HG03342 (cell line): ENCODE data around the gene PAPPA.

ENCODE experiments used
- ATAC-seq: cut with Tn5 transposase; IDR thresholded peaks from one replicate; pipeline ENCODE4 v1.9.1; 2021; ENCODE audit warnings: mild to moderate bottlenecking, moderate library complexity; ENCODE audit not compliant: unreplicated experiment

PAPPA gene

DNA sequence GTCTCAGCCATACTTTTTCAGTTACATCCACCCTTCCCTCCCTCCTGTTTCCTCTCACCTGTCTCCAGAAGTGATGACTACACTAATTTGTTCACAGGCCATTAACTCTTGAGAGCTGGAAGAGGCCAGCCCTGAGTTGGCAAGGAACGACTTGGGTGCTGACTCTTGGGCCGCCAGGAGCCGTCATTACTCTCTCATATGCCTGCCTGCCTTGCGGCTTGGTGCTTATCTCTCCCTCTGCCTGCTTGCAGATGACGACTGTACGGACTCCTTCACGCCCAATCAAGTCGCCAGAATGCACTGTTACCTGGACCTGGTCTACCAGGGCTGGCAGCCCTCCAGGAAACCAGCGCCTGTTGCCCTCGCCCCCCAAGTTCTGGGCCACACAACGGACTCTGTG lies 66.1 kb downstream of the PAPPA start:
- no peak for ATAC-seq

DNA sequence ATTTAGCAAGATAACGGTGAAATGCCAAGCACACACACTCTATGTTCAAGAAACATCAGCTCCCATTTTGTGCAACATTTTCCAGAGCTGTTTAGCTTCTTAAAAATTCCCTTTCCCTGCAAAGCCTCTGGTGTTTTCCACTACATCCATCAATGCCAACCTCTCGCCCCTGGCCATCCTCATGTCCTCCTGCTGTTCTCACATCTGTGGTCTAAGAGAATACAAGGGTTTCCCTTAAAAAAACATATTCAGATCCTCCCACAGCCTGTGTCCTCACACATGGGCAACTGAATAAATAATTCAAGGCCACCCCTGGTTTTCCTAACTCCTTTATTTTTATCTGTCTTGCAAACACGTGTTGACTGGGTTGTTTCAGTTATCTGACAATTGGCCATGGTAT lies 70.3 kb downstream of the PAPPA start:
- ATAC-seq, result no peak

- no peak for ATAC-seq
Measured at GRCh38 chr9:116230051-116230632, 76.6 kb downstream of the PAPPA start.

GRCh38 chr9:116232424-116233159 lies 79.0 kb downstream of the PAPPA start:
- ATAC-seq, result no peak

- ATAC-seq, result no peak
Measured at GRCh38 chr9:116233160-116233530, 79.6 kb downstream of the PAPPA start.

- no peak for ATAC-seq
Measured at GRCh38 chr9:116234081-116234480, 80.5 kb downstream of the PAPPA start.

- ATAC-seq, result no peak
Measured at GRCh38 chr9:116236979-116237378, 83.4 kb downstream of the PAPPA start.

DNA sequence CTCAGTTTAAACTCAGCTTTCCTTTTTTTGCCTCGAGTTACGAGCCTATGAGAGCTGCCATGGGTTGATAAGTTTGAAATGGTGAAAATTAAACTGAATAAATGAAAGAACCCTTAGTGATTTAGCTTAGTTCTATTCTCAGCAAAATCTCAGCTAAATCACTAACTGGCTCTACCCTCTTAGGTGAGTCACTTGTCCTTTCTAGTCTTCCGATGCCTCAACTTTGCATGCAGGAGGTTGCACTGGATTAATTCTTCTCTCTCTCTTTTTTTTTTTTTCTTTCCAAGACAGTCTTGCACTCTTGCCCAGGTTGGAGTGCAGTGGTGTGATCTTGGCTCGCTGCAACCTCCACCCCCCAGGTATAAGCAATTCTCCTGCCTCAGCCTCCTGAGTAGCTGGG lies 83.9 kb downstream of the PAPPA start:
- no peak for ATAC-seq

GRCh38 chr9:116238225-116238624 lies 84.6 kb downstream of the PAPPA start:
- no peak for ATAC-seq

DNA sequence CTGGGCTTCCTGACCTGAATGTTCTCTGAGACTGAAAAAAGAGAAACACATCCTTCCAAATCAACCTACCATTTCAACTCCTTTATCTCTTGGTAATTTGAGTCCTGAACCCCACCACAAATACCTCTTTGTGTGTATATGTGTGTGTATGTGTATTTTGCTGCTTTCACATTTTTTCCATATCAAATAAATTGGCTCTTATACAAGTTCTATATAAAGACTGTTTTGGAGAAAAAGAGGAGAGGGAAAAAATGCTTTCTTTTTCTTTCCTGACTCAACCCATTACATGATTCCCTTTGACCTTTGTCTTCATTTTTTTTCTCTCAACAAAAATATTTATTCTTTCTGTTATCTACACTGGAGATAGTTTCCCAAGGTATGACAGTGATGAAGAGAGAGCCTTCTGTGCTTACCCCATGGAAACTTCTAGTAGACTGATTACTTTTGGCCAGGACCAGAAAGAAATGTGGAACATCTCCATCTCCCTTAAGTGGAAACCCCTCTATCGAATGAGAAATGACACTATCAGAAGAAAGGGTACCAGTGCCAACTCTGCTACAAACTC lies 85.3 kb downstream of the PAPPA start:
- no peak for ATAC-seq

- no peak for ATAC-seq
Measured at GRCh38 chr9:116243708-116244107, 90.1 kb downstream of the PAPPA start.

GRCh38 chr9:116247284-116247683 lies 93.7 kb downstream of the PAPPA start:
- ATAC-seq, result no peak

GRCh38 chr9:116247791-116248374 lies 94.3 kb downstream of the PAPPA start:
- no peak for ATAC-seq

DNA sequence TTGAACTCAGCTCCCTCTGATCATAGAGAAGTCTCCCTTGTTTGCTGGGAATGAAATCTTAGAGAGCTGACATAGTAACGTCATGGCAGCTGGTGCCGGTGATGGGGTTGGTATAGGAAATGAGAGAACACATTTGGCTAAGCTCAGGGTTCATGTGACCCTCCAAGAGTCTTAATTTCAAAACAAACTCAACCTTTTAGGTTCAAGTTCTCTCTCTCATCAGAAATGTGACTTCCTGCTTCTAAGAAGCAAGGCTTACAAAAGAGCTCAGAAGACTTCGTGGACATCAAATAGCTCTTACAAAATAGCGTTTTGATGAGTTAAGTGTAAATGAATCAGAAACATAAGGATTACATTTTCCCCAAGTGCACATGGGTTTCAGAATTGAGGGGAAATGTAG lies 97.3 kb downstream of the PAPPA start:
- no peak for ATAC-seq

- ATAC-seq, result no peak
Measured at GRCh38 chr9:116251366-116251765, 97.8 kb downstream of the PAPPA start.

GRCh38 chr9:116260531-116260930 lies 106.9 kb downstream of the PAPPA start:
- no peak for ATAC-seq

DNA sequence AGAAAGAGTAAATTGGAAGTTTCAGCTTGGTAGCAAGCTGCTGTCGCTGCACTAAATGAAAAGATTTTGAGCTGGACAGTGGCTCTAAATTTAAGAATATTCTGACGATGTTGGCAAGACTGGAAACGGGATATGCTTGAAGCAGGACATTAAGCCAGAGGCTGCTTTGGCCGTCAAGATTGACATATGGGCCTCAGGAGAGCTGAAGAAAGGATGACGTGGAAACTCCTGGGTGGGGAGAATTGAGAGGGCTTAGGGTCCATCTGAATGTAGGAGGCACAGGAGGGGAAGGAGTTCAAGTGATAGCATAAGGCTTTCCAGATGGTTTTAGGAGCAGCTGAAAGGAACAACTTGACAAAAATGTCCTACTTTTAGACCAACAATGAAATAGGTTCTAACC lies 108.9 kb downstream of the PAPPA start:
- no peak for ATAC-seq

DNA sequence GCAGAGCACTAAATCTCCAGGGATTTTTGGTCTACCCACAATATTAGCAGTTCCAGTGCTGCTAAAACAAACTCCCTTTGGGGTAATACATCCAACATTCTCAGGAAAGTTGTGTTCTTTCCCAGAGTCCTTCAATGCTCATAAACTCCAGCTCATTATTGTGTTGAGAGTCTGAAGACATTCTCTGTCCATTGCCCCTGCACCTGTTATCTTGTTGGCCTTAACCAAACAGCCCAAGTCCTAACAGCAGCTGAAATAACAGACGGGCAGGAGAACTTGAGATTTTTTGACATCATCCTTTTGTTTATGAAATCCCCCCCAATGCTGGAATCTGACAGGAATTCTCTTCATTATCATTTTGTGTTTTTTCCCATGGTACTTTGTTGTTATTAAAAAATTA lies 110.8 kb downstream of the PAPPA start:
- ATAC-seq, result no peak

GRCh38 chr9:116267021-116267420 lies 113.4 kb downstream of the PAPPA start:
- no peak for ATAC-seq

- no peak for ATAC-seq
Measured at GRCh38 chr9:116269250-116269649, 115.7 kb downstream of the PAPPA start.

DNA sequence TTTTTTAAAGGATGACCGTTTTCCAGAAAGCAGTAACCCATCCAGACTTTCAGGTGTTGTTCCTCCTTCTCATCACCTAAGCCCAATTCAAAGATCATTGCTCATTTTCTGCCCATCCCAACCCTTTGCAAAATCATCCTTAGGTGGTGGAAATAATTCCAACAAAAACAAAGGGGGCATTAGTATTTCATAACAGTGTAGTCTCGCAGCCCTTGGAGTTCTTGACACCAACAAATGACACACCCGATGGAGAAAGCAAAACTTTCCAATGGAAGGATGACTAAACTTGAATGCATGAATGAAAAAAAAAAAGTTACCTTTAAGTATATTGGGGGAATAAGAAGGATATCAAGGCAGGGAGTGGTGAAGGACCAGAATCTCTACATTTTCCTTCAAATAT lies 117.0 kb downstream of the PAPPA start:
- ATAC-seq, result no peak

- no peak for ATAC-seq
Measured at GRCh38 chr9:116271340-116271739, 117.7 kb downstream of the PAPPA start.
